Gastroesophageal sphincter (tissue), 4 donors: ENCODE results near the gene PPP1R3D. TPM values are rescaled to one million over a fixed set of nuclear protein-coding genes. Genes with fewer than 3 reads are reported as not detected.

Experiments used
- ATAC-seq: fragments of 150-250 bp; one replicate; pipeline ENCODE4 v1.9.1; 2016; ENCODE audit warnings: mild to moderate bottlenecking, moderate library complexity
- H3K27ac ChIP-seq, 4 donors: fragments of 200-600 bp; sonication (generic) in 3 of 4; 1 replicate in 3 of 4; 2 replicates in 1 of 4; pipeline ENCODE4 v1.5.1; 2016 to 2019
- H3K27me3 ChIP-seq: fragments of 200-600 bp; sonication (generic); one replicate; pipeline ENCODE4 v1.5.1; 2019
- H3K36me3 ChIP-seq, 2 donors: fragments of 200-600 bp; sonication (generic); one replicate each; pipeline ENCODE4 v1.5.1; 2019; ENCODE audit warnings: control low read depth in 1 of 2
- H3K4me1 ChIP-seq, 3 donors: fragments of 200-600 bp; sonication (generic); 1 replicate in 2 of 3; 2 replicates in 1 of 3; pipeline ENCODE4 v1.5.1; 2016 to 2019; ENCODE audit warnings: control low read depth in 2 of 3
- H3K4me3 ChIP-seq, 2 donors: fragments of 200-600 bp; sonication (generic); one replicate each; pipeline ENCODE4 v1.5.1; 2019; ENCODE audit warnings: mild to moderate bottlenecking in 1 of 2, moderate library complexity in 1 of 2
- H3K9me3 ChIP-seq, 3 donors: fragments of 200-600 bp; sonication (generic); one replicate each; pipeline ENCODE4 v1.5.1; 2017 to 2019; ENCODE audit warnings: control low read depth in 2 of 3
- CTCF ChIP-seq, 4 experiments: fragments of 200-600 bp in 2 of 4; fragments of 450-650 bp in 2 of 4; sonication (generic) in 1 of 4; IDR thresholded peaks; one replicate each; pipeline ENCODE4 v1.5.1; 2017 to 2019; ENCODE audit warnings: antibody characterized with exemption in 4 of 4, mild to moderate bottlenecking in 2 of 4, moderate library complexity in 2 of 4
- EP300 ChIP-seq: sonication (generic); formaldehyde crosslinking; IDR thresholded peaks from one replicate; pipeline ENCODE4 v1.6.1; 2017; ENCODE audit warnings: antibody characterized with exemption, mild to moderate bottlenecking
- POLR2A ChIP-seq, 2 donors: fragments of 450-650 bp; IDR thresholded peaks; one replicate each; pipeline ENCODE4 v1.6.1; 2017; ENCODE audit warnings: antibody characterized with exemption in 2 of 2, mild to moderate bottlenecking in 2 of 2, moderate library complexity in 1 of 2
- POLR2AphosphoS5 ChIP-seq: sonication (generic); formaldehyde crosslinking; IDR thresholded peaks from one replicate; pipeline ENCODE4 v1.6.1; 2017; ENCODE audit warnings: antibody characterized with exemption
- WGBS, 2 donors: methylation state at CpG; one replicate each; pipeline ENCODE4 v1.1.5; 2018; ENCODE audit warnings: low coverage in 1 of 2; 5-methylcytosine and 5-hydroxymethylcytosine counted together
- total RNA-seq, 4 donors: library from RNA; depleted of rRNA; stranded (reverse); fragments of >200 nt; gene quantifications; one replicate each; pipeline ENCODE4 v1.1.0, GENCODE V29; 2016

The PPP1R3D gene
- total RNA-seq, 4 donors from 2014 or later = 6.8 to 18.9 (median 10.3) TPM

- peaks cover 3 to 84% (median 14%) of the 10 kb centered on the region in 3 donors for H3K4me1 ChIP-seq
- H3K27me3 ChIP-seq = no peaks in the 10 kb centered on the region
- no peak for TF ChIP-seq POLR2A (IDR thresholded peaks at IDR 0.05)
- no peak for TF ChIP-seq POLR2AphosphoS5
- H3K27ac ChIP-seq = peak overlapping the region in 1 of 4 donors; percentile 28
- no peak overlapping the region for H3K4me3 ChIP-seq
- WGBS, 2 donors = 82 to 84% methylated on average over 7 of the region's 7 CpGs
- ATAC-seq = no peak
- no peaks in the 10 kb centered on the region for H3K9me3 ChIP-seq
- H3K36me3 ChIP-seq = peaks cover 0 to 25% of the 10 kb centered on the region in 2 donors
These were observed 4.6 kb upstream of the PPP1R3D start for GRCh38 chr20:59944726-59945125.

- Histone ChIP-seq H3K27ac (peak overlapping the region in 1 of 4 donors; percentile 97), H3K36me3 (peaks cover 0 to 25% of the 10 kb centered on the region in 2 donors), H3K9me3 (no peaks in the 10 kb centered on the region), H3K27me3 (no peaks in the 10 kb centered on the region), H3K4me3 (no peak overlapping the region), H3K4me1 (peaks cover 3 to 84% (median 32%) of the 10 kb centered on the region in 3 donors)
- no peak for ATAC-seq
- WGBS, 2 donors = 52 to 75% methylated on average over 2 of the region's 2 CpGs
- TF ChIP-seq POLR2AphosphoS5 (no peak), POLR2A (IDR thresholded peaks at IDR 0.05) (no peak), EP300 (no peak), CTCF (IDR thresholded peaks at IDR 0.05) (no peak)
These were observed 2.1 kb upstream of the PPP1R3D start for GRCh38 chr20:59942245-59942644.

- ATAC-seq = no peak
- 0% methylated on average over 1 of the region's 4 CpGs; no CpG with 5 or more reads in 1 of the 2 donors for WGBS, 2 donors
- Histone ChIP-seq H3K27ac (peak overlapping the region; percentile 86 to 97 (median 94)), H3K36me3 (peaks cover 0 to 25% of the 10 kb centered on the region in 2 donors), H3K4me3 (peak overlapping the region; percentile 55 to 73), H3K4me1 (peaks cover 3 to 84% (median 34%) of the 10 kb centered on the region in 3 donors), H3K27me3 (no peaks in the 10 kb centered on the region), H3K9me3 (no peaks in the 10 kb centered on the region)
- TF ChIP-seq POLR2AphosphoS5 (no peak), POLR2A (IDR thresholded peaks at IDR 0.05) (no peak), EP300 (no peak), CTCF (IDR thresholded peaks at IDR 0.05) (no peak)
These were observed 820 bp upstream of the PPP1R3D start for GRCh38 chr20:59940956-59941294.

- Histone ChIP-seq H3K9me3 (no peaks in the 10 kb centered on the region), H3K36me3 (peaks cover 0 to 19% of the 10 kb centered on the region in 2 donors), H3K4me1 (peaks cover 0 to 75% (median 31%) of the 10 kb centered on the region in 3 donors), H3K4me3 (peak overlapping the region; percentile 55 to 73), H3K27ac (peak overlapping the region; percentile 77 to 97 (median 94)), H3K27me3 (no peaks in the 10 kb centered on the region)
- TF ChIP-seq POLR2AphosphoS5 (no peak), EP300 (no peak), CTCF (IDR thresholded peaks at IDR 0.05) (no peak), POLR2A (IDR thresholded peaks at IDR 0.05) (no peak)
- WGBS, 2 donors = 0% methylated on average over 7 of the region's 24 CpGs; no CpG with 5 or more reads in 1 of the 2 donors
- ATAC-seq = no peak
These were observed 301 bp downstream of the PPP1R3D start for GRCh38 chr20:59939879-59940128.

- WGBS, 2 donors = 80% methylated on average over 30 of the region's 104 CpGs; no CpG with 5 or more reads in 1 of the 2 donors
- Histone ChIP-seq H3K4me1 (peaks cover 0 to 73% (median 31%) of the 10 kb centered on the region in 3 donors), H3K4me3 (peak overlapping the region; percentile 55 to 73), H3K27ac (peak overlapping the region; percentile 77 to 97 (median 94)), H3K36me3 (peaks cover 0 to 14% of the 10 kb centered on the region in 2 donors), H3K27me3 (no peaks in the 10 kb centered on the region), H3K9me3 (no peaks in the 10 kb centered on the region)
- TF ChIP-seq POLR2A (IDR thresholded peaks at IDR 0.05) (no peak), CTCF (IDR thresholded peaks at IDR 0.05) (no peak), EP300 (no peak)
- ATAC-seq = peak; percentile 16
These were observed 840 bp downstream of the PPP1R3D start for GRCh38 chr20:59939052-59939878.
